Right ventricle myocardium inferior (tissue), 1 donor: ENCODE results near the gene UNC79. TPM values are rescaled to one million over a fixed set of nuclear protein-coding genes. Genes with fewer than 3 reads are reported as not detected.

Source experiments
- ATAC-seq: fragments of 200-7000 bp; cut with Tn5 transposase; one replicate; pipeline ENCODE4 v1.9.1; 2020; ENCODE audit warnings: mild to moderate bottlenecking, moderate library complexity
- DNase-seq: peaks from one replicate; pipeline ENCODE4 v3.0.0; 2021; ENCODE audit errors: missing footprints
- intact Hi-C: fragments of 100-400 bp; cut with DNase I; formaldehyde crosslinking; loops from one replicate; pipeline ENCODE4 v1.11.0; 2022
- total RNA-seq: library from RNA; stranded (reverse); fragmentation: NEBNext Ultra II Directional; extraction: Animal tissue kit (Norgen Biotek cat#: 25700); gene quantifications from one replicate; pipeline ENCODE4 v1.2.1, GENCODE V29; 2021
- donor health status: DM: no; HTN: yes; CAD: no; lungs with severe emphysema.

Gene UNC79
- total RNA-seq, 1 donor from 2014 or later, result 0.19 TPM

- DNase-seq, result no peak
- ATAC-seq, result no peak
- intact Hi-C loops, result no loop called here
These were observed 302.5 kb downstream of the UNC79 start for GRCh38 chr14:93733231-93733630.

DNA sequence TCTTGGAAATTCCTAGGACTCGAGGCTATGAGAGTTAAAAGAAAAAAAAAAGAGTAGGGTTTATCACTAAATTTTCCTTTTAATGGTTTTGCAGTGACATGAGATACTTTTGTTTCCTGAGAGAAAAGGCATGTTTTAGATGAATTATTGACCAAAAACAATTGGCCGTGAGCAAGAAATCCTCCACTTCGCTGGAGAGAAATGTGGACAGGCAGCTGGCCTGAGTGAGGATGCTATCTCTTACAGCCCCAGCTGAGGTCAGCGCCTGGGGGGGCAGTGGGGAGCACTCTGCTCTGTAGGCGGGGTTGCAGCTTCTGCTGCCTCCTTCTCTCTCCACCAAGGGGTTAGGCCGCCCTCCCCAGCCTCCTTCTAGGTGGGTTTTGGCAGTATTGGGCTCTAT is 302.9 kb downstream of the UNC79 start:
- ATAC-seq, result no peak
- DNase-seq, result no peak
- intact Hi-C loops, result no loop called here

DNA sequence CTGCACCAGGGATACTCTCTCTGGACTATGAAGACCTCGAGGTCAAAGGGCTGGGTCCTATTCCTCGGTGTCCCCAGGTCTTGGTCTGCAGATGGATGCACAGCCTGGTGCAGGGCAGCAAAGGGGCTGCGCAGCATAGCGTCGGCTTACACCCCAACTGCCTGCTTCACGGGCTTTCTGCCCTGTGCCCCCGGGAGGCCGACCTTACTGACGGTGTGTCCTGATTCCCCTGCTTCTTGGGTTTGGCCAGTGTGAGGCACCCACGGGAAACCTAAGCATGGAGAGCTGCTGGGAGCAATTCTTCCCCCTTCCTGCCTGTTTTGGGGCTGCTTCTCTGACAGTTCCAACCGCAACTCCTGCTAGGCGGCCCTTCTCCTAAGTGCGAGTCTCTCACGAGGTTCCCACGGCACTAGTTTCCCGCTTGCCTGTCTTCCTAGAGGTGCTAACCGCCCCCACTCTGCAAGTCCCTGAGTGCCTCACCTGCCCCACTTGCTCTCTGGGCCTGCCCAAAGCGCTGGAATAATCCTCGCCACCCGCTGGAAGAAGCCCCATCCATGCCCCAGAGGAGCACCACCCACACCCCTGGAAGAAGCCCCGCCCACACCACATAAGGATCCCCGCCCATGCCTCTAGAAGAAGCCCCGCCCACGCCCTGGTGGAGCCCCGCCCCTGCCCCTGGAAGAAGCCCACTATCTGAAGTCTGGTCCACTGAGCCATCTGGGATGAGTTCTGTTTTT is 303.5 kb downstream of the UNC79 start:
- ATAC-seq, result no peak
- DNase-seq, result no peak
- intact Hi-C loops, result no loop called here

DNA sequence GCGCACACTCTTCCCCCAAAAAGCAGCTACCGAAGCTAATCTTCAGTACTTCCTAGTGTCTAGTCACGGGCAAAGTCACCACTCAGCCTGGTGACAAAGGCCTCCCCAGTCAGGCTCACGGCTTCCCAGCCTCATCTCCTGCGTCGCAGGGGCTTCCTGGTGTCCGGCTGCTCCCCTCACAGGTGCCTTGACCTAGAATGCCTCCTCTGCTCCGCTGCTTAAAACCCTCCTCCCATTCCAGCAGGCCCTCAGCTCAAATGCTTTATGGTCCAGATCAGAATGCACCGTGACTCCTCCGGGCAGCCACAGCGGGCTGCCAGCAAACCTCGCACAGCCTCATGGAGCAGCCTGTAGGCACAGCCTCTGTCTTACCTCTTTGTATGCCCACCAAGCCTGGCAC is 304.5 kb downstream of the UNC79 start:
- DNase-seq (peak; percentile 2), ATAC-seq (no peak)
- intact Hi-C loops, result no loop called here

GRCh38 chr14:93736378-93737014 is 305.8 kb downstream of the UNC79 start:
- intact Hi-C loops, result loop anchor here (1.0 kb wide), 1 partner anchor 53 kb away; no protein-coding TSS in a partner anchor
- DNase-seq, result peak; percentile 28
- no peak for ATAC-seq

DNA sequence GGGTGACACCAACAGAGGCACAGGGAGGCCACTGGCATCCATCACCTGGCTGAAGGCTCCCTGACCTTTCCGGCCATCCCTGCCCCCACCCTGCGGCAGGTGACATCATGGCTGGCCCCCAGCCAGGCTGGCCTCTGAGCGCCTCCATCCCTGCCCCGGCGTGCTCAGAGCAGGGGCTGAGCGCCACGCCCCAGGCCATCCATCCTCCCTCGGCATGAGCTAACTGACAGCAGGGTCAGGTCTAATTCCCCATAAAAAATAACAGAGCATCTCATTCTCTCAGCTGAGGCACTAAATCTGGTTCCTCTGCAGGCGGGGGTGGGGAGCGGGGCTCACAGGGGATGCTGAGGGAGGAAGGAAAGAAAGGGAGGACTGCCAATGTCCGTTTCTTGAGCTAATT is 306.9 kb downstream of the UNC79 start:
- ATAC-seq (no peak), DNase-seq (peak; percentile 48)
- intact Hi-C loops, result loop anchor here (1.0 kb wide), 1 partner anchor 52 kb away; no protein-coding TSS in a partner anchor

GRCh38 chr14:93741556-93742230 is 311.0 kb downstream of the UNC79 start:
- DNase-seq, result no peak
- intact Hi-C loops, result no loop called here
- ATAC-seq, result no peak

DNA sequence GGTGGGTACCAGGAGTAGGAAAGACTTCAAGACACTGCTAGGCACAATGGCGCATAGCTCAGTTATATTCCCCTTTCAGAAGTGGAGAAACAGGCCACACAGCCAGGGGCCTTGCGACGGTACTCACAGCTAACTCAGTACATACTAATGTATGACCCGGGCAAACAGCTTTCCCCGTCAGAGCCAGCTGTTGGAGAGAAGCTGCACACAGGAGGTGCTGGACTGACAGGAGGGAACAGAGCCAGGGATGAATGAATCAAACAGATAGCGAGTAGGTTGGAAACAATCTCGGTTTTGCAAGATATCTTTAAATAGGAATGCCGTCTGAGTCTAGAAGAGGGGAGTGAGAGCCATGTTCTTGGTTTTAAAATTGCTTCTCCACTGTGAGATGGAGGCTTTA is 312.0 kb downstream of the UNC79 start:
- DNase-seq, result peak; percentile 37
- ATAC-seq, result peak; percentile 85
- intact Hi-C loops, result no loop called here

GRCh38 chr14:93743270-93744060 is 312.7 kb downstream of the UNC79 start:
- peak; percentile 70 for DNase-seq
- ATAC-seq, result no peak
- intact Hi-C loops, result no loop called here

GRCh38 chr14:93744176-93744575 is 313.4 kb downstream of the UNC79 start:
- DNase-seq (no peak), ATAC-seq (no peak)
- intact Hi-C loops, result no loop called here

GRCh38 chr14:93744876-93745275 is 314.1 kb downstream of the UNC79 start:
- DNase-seq, result peak; percentile 23
- no peak for ATAC-seq
- intact Hi-C loops, result no loop called here

DNA sequence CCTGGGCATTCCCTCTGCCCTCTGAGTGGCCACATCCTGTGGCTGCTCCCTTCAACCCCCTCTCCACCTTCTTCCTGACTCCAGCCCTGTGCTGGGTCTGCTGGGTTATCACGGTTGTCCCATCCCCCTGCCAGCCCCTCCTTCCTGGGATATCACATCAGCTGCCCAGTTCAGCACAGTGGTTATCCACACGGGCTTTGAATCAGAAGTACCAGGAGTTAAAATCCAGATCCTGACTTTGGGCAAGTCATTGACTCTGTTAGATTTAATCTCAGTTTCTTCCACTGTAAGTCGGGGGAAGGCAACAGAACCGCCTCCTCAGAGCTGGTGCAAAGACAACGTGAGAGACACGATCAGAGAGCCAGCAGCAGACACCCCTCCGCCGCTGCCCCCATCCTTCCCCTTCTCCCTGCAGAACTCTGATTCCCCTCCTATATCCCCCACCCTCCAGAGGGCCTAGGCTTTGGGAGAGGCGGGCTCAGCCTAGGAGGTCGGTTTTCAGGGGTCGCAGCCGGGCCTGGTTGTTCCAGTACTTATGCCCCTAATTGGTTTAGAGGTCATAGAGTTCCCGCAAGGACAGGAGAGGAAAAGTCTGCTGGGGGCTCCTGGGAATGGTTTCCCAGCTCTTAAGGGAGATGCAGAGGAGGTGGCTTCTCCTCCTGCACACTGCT is 315.0 kb downstream of the UNC79 start:
- peak; percentile 34 for DNase-seq
- ATAC-seq, result no peak
- intact Hi-C loops, result no loop called here

DNA sequence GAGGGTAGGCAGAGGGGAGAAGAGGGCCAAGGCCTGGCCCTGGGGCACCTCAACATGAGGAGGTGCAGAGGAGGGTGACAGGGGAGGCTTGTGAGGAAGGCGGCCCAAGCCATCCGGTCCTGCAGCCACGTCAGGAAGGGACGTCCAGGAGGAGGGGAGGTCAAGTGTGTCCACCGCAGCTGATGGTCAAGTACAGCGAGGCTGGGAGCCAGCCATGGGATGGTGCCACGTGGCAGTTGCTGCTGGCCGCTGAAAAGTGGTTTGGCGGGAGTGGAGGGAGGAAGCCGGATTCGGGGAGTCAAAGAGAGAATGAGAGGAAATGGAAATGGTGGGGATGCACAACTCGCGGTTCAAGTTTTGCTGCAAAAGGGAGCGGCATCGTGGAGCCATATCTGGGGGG is 316.4 kb downstream of the UNC79 start:
- ATAC-seq, result no peak
- intact Hi-C loops, result no loop called here
- DNase-seq, result peak; percentile 26

DNA sequence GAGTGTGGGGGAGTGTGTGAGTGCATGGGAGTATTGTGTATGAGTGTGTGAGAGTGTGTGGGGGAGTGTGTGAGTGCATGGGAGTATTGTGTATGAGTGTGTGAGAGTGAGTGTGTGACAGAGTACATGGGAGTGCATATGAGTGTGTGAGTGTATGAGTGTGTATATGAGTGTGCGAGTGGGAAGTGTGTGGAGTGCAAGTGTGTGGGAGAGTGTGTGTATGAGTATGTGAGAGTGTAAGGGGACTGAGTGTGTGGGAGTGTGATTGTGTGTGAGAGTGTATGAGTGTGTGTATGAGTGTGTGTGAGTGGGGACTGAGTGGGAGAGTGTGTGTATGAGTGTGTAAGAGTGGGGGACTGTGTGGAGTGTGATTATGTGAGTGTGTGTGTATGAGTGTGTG is 316.8 kb downstream of the UNC79 start:
- DNase-seq, result no peak
- intact Hi-C loops, result no loop called here

GRCh38 chr14:93748208-93749075 is 317.7 kb downstream of the UNC79 start:
- intact Hi-C loops, result no loop called here
- DNase-seq, result peak; percentile 70

More for the DNA sequence above, 316.8 kb downstream of the UNC79 start:
- ATAC-seq, result no peak

GRCh38 chr14:93749076-93749420 is 318.3 kb downstream of the UNC79 start:
- no peak for ATAC-seq
- peak; percentile 48 for DNase-seq
- intact Hi-C loops, result no loop called here

More at GRCh38 chr14:93748208-93749075, 317.7 kb downstream of the UNC79 start:
- peak; percentile 75 for ATAC-seq

DNA sequence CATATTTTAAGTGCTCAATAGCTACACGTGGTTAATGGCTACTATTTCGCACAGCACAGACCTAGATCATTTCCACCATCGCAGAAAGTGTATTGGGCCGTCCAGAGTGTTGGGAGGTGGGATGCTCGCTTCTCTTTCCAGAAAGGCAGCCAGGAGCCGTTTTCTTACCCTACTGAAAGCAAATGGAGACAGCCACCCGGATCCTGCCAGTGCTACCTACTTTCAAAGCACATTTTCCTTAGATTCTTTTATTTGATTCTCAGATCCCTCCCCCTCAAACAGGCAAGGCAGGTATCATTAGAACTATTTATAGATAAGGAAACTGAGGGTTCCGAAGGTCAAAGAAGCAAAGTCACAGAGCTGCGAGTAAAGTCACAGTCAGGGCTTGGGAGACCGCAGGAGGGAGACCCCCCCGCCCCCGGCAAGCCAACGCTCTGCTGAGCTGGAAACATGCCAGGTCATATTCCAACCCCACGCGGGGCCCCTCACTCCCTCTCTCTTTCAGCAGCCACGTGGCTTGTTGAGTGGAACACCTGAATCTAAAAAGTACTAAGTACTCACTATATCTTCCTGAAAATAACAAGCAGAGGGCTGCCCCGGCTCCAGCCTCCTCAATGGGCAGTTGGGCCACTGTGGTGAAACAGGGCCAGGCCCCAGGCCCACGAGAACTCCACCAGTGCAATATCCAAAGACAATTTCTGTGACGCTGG is 321.4 kb downstream of the UNC79 start:
- intact Hi-C loops, result no loop called here
- ATAC-seq (no peak), DNase-seq (peak; percentile 62)
